Measurements from ENCODE around the gene FMNL1.

DNA sequence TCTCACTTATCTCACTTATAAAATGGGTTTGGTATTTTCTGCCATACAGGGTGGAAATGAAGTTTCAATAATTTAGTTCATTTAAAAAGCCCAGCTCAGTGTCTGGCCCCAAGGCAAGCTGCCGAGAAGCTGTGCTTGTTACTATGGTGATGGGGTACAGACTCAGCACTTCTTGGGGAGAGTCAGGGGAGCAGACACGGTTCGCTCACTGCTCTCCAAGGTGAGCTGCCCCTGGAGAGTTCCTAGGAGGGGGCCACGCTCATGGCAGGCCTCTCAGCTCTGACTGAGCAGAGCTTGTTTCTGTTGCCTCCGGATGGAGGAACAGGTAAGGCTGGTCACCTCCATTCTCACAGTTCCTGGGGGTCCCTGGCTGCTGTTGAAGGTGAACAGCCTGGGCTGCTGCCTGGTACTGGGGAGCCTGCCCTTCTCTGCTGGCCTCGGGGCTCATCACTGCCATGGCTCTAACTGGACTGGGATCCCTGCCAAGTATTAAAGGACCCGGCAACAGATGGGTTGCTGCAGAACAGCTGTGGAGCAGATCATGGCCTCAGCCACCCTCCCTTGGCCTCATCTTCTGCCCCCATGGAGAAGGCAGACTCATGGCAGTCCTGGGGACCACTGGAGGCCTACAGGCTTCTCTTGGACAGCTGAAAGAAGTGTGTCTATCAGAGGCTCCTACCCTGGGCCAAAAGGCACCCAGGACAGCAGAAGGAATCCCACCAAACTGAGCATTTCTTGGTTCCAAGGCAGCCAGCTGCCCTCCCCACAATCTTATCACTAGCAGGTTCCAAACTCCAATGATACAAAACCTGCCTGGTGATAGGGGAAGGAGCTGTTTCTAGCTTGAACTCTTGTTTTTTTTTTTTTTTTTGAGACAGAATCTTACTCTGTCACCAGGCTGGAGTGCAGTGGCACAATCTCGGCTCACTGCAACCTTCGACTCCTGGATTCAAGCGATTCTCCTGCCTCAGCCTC lies 66.1 kb downstream of the FMNL1 start:
- TF ChIP-seq, protein P1, sequence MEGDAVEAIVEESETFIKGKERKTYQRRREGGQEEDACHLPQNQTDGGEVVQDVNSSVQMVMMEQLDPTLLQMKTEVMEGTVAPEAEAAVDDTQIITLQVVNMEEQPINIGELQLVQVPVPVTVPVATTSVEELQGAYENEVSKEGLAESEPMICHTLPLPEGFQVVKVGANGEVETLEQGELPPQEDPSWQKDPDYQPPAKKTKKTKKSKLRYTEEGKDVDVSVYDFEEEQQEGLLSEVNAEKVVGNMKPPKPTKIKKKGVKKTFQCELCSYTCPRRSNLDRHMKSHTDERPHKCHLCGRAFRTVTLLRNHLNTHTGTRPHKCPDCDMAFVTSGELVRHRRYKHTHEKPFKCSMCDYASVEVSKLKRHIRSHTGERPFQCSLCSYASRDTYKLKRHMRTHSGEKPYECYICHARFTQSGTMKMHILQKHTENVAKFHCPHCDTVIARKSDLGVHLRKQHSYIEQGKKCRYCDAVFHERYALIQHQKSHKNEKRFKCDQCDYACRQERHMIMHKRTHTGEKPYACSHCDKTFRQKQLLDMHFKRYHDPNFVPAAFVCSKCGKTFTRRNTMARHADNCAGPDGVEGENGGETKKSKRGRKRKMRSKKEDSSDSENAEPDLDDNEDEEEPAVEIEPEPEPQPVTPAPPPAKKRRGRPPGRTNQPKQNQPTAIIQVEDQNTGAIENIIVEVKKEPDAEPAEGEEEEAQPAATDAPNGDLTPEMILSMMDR (IDR thresholded peaks at IDR 0.05) = no peak
- TF ChIP-seq POLR2A (IDR thresholded peaks at IDR 0.05) = no peak
- no peak for TF ChIP-seq POLR2AphosphoS5 (IDR thresholded peaks at IDR 0.05; ENCODE audit: insufficient read depth in 1 of 2, low read depth in 1 of 2)
